ENCODE data around the gene ATP1A1.

Gene ATP1A1

DNA sequence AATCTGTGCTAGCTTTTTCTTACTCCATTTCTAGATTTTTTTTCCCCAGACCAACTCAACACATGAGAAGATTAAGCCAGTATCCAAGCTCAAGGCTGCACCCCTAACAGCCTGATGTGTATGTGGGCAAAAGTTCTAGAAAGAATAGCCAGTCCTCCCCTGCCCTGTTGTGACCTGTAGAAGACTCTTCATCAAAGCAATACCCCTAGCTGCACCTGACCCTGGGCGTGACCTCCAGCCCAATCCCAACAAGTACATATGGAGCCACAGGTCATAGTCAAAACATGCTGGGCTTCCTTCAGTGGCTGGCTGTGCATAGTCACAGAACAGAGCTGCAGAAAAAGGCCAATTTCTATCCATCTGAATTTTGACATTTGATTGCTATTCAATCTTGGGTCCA is 72.5 kb downstream of the ATP1A1 start:
- no peak for DNase-seq

DNA sequence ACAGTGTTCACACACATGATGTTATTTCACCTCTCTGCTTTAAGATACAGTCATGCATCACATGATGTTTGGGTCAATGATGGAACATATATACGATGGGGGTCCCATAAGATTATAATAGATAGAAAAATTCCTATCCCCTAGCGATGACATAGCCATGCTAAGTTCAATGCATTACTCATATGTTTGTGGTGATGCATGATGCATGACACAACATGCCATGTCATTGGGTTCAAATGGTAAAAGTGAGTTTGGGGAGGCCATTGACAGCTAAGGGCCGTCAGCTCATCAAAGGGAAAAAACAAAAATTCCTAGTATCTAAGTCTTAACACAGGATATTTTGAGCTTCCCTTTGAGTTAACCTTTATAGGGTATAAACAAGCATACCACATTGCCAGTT is 73.6 kb downstream of the ATP1A1 start:
- no peak for DNase-seq

DNA sequence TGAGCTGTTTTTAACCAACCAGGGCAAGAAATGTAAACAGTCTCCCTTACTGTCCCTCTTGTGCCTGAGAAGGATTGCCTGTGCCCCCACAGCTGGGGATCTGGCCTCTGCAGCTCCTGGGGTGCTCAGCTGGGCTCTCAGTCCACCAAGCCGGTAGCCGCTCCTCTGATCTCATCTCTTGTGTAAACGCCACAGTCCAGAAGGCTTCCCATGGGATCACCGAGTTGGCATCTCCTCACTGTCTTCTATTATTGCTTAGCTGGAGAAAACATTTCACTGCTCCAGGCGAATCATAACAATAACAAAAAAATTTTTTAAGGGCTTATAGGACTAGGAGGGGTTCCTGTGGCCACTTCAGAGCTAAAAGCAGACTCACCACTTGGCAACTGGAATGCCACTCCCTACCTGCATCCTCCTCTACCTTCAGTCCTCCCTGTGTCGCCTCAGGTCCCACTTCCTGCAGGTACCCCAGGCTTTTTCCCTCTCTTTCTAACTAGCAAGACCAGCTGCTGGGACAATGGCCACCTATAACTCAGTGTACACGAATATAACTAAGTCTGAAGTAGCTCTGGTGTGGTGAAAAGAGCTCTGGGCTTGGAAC is 75.8 kb downstream of the ATP1A1 start:
- DNase-seq: no peak

DNA sequence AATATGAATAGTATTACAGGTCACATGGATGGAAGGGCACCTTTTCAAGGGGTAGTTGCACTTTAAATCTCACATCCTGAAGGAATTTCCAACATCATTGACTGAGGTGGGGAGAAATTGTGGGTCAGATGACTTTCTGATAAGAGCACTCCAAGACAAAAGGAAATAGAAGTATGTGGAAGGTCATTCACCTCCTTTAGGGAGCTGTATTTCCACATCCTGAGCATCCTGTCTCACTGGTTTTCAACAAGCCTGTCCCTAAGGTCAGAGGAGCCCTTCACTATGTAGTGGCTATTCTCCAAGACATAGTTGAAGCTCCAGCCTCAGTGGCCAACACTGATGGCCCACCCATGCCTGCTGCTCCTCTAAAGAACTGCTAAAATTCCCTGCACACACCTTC is 76.5 kb downstream of the ATP1A1 start:
- DNase-seq: no peak

DNA sequence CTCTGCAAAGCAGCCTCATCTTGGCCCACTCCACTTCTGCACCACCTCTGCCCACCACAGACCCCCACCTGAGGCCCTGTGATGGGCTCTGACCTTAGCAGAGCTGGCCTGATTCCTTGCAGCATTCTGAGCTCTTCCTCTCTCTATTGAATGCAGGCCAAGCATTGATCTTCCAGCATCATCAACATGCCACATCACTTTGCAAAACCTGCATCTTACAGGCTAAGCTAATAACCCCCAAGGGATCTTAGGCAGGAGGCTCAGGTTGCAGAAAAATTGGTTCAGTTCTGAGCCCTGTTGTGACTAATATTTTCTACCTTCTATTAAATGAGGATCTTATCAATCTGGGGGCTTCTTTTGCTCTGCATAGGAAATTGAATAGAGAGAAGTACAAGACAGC is 78.7 kb downstream of the ATP1A1 start:
- DNase-seq: no peak

DNA sequence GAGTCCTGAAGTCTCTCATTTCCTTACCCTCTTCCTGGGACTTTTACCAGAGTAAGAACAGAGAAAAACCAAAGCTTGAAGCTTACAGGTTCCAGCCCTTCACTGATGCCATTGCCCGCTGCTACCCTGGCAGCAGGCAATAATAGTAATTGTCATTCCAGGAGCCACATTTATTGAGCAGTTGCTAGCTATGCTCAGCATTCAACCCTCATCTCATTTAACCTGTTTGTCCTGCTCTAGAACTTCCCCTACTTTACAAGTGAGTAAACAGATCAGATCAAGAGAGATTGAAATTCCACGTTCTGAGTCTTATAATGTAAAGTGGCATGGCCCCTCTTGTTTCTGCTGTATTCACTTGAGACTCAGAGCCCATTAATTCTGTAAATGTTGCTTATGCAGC is 80.4 kb downstream of the ATP1A1 start:
- DNase-seq: no peak

DNA sequence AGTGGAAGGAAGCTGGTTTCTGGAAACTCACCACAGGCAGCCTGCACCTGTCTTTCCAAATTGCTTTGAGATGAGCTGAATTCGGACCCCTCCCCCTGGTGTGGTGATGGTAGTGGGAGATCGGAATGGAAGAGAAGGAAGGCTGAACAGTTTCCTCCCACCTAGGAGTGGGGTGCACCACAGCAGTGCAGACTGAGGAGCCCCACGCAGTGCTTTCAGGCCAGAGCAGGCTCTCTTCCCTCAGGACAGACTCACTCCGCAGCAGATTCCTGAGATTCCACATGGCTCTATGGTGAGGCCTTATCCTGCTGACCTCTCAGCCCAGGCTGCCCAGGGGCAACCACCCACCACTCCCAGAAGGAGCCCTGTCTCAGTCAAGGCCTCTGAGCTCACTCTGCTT is 80.9 kb downstream of the ATP1A1 start:
- DNase-seq: no peak
